HCT116 (cell line): Measurements from ENCODE around the gene LHPP. TPM values are rescaled to one million over a fixed set of nuclear protein-coding genes. Genes with fewer than 3 reads are reported as not detected.
"Not testable (repeated sequence)": the region's sequence is repeated elsewhere in the genome, so short reads cannot be mapped to it uniquely, and the experiment has no call there.

Experiments
- ATAC-seq: fragments of 200-7000 bp; cut with Tn5 transposase; 2 replicates; pipeline ENCODE4 v1.9.1; 2020; ENCODE audit warnings: mild to moderate bottlenecking, moderate library complexity
- BruUV-seq: library from RNA; stranded (reverse); fragments of 400-500 nt; replicated peaks from 2 replicates; lab custom pipeline; 2021; lab: Mats Ljungman, UMichigan
- CTCF ChIA-PET: fragments of 300-600 bp; sonication (Branson Sonifier 250); formaldehyde crosslinking; loops from one replicate; lab custom pipeline; 2021; ENCODE audit warnings: antibody characterized with exemption; lab: Charles Lee
- POLR2A ChIA-PET: fragments of 300-600, 350-600 bp; sonication (Branson Sonifier 250); formaldehyde crosslinking; loops from one replicate; lab custom pipeline; 2021; ENCODE audit warnings: antibody characterized with exemption; lab: Charles Lee
- RAD21 ChIA-PET, 2 experiments: fragments of 300-600 bp; sonication (Branson Sonifier 250); formaldehyde crosslinking; loops; one replicate each; lab custom pipeline; 2023; ENCODE audit warnings: low total read pairs in 2 of 2; ENCODE audit not compliant: uncharacterized antibody in 2 of 2, unreplicated experiment in 2 of 2, low non-redundant PET in 1 of 2; lab: Charles Lee
- DNase-seq: peaks from one replicate; pipeline ENCODE4 v3.0.0-alpha.2; 2010; ENCODE audit warnings: low read depth, low spot score
- H2AFZ ChIP-seq: fragments of 200-600 bp; shearing (Covaris generic), sonication (generic); 2 replicates; pipeline ENCODE4 v1.6.1; 2017; ENCODE audit warnings: low read depth, mixed run types, mixed read lengths, antibody characterized with exemption, low read length; ENCODE audit not compliant: poor library complexity, severe bottlenecking
- H3K27ac ChIP-seq: 2 replicates; pipeline ENCODE4 v1.5.1; 2012; ENCODE audit warnings: low read depth, low read length
- H3K27me3 ChIP-seq: fragments of 200-600 bp; sonication (generic); 2 replicates; pipeline ENCODE4 v1.6.1; 2016; ENCODE audit warnings: mixed run types, low read length, mixed read lengths; ENCODE audit not compliant: insufficient read depth
- H3K36me3 ChIP-seq, 2 experiments: fragments of 200-500 bp in 1 of 2; fragments of 200-600 bp in 1 of 2; sonication (Bioruptor generic) in 1 of 2; sonication (generic) in 1 of 2; 2 replicates each; pipeline versions ENCODE4 v1.5.1 to v1.6.1; 2014 to 2016; ENCODE audit warnings: low read length in 2 of 2, inconsistent platforms in 1 of 2, mixed read lengths in 1 of 2, mixed run types in 1 of 2; ENCODE audit not compliant: insufficient read depth in 2 of 2, control insufficient read depth in 1 of 2
- H3K4me1 ChIP-seq, 2 experiments: fragments of 200-600 bp in 1 of 2; sonication (generic) in 1 of 2; 2 replicates each; pipeline versions ENCODE4 v1.5.1 to v1.6.1; 2012 to 2017; ENCODE audit warnings: low read length in 2 of 2, inconsistent platforms in 1 of 2, mild to moderate bottlenecking in 1 of 2, mixed read lengths in 1 of 2, mixed run types in 1 of 2, moderate library complexity in 1 of 2; ENCODE audit not compliant: insufficient read depth in 2 of 2, control insufficient read depth in 1 of 2
- H3K4me2 ChIP-seq: fragments of 200-600 bp; sonication (generic); 2 replicates; pipeline ENCODE4 v1.6.1; 2017; ENCODE audit warnings: mixed run types, low read length, mixed read lengths
- H3K4me3 ChIP-seq, 2 experiments: fragments of 200-600 bp in 1 of 2; sonication (generic) in 1 of 2; replicated peaks in 1 of 2; 2 replicates each; pipeline ENCODE4 v1.5.1; 2011 to 2016; ENCODE audit warnings: low read length in 2 of 2, control low read depth in 1 of 2, low read depth in 1 of 2, mild to moderate bottlenecking in 1 of 2, mixed read lengths in 1 of 2, mixed run types in 1 of 2
- H3K79me2 ChIP-seq: fragments of 200-600 bp; sonication (generic); 2 replicates; pipeline ENCODE4 v1.6.1; 2017; ENCODE audit warnings: mild to moderate bottlenecking, mixed run types, low read length, moderate library complexity, mixed read lengths; ENCODE audit not compliant: insufficient read depth
- H3K9ac ChIP-seq: fragments of 200-600 bp; sonication (generic); 2 replicates; pipeline ENCODE4 v1.6.1; 2016; ENCODE audit warnings: low read length, mixed read lengths
- H3K9me2 ChIP-seq: fragments of 200-600 bp; sonication (generic), shearing (Covaris generic); 2 replicates; pipeline ENCODE4 v1.6.1; 2017; ENCODE audit warnings: mixed run types, mild to moderate bottlenecking, moderate library complexity; ENCODE audit not compliant: insufficient read depth
- H3K9me3 ChIP-seq, 2 experiments: fragments of 200-500 bp in 1 of 2; fragments of 200-600 bp in 1 of 2; sonication (Bioruptor generic) in 1 of 2; sonication (generic) in 1 of 2; 2 replicates each; pipeline ENCODE4 v1.6.1; 2014 to 2017; ENCODE audit warnings: low read length in 2 of 2, mixed read lengths in 2 of 2, inconsistent platforms in 1 of 2, low read depth in 1 of 2, mild to moderate bottlenecking in 1 of 2, mixed run types in 1 of 2, moderate library complexity in 1 of 2; ENCODE audit not compliant: control insufficient read depth in 1 of 2, insufficient read depth in 1 of 2
- H4K20me1 ChIP-seq: fragments of 200-600 bp; sonication (generic), shearing (Covaris generic); 2 replicates; pipeline ENCODE4 v1.6.1; 2017; ENCODE audit warnings: mixed run types, mild to moderate bottlenecking, moderate library complexity; ENCODE audit not compliant: insufficient read depth
- CEBPB ChIP-seq: IDR thresholded peaks from 2 replicates; pipeline ENCODE4 v1.6.1; 2012; ENCODE audit warnings: low read depth
- SRF ChIP-seq: IDR thresholded peaks from 2 replicates; pipeline ENCODE4 v1.6.1; 2012; ENCODE audit warnings: low read depth
- intact Hi-C: fragments of 100-400 bp; cut with micrococcal nuclease; formaldehyde crosslinking; loops from 2 replicates; pipeline ENCODE4 v1.10.0; 2022
- total RNA-seq: library from RNA; stranded (reverse); gene quantifications from one replicate; pipeline ENCODE4 v1.2.1, GENCODE V29; 2021; ENCODE audit not compliant: unreplicated experiment
- TF ChIP-seq, protein P1 (sequence below), 3 experiments: fragments of 200-600 bp in 1 of 3; sonication (generic) in 1 of 3; IDR thresholded peaks in 2 of 3; conservative IDR thresholded peaks in 1 of 3; 2 replicates each; pipeline ENCODE4 v1.5.1; 2012 to 2017; ENCODE audit warnings: low read depth in 2 of 3, low read length in 2 of 3, antibody characterized with exemption in 1 of 3, borderline replicate concordance in 1 of 3, control low read depth in 1 of 3, mild to moderate bottlenecking in 1 of 3, mixed read lengths in 1 of 3, mixed run types in 1 of 3, moderate library complexity in 1 of 3; ENCODE audit not compliant: insufficient read depth in 1 of 3

Gene LHPP
- total RNA-seq, 1 experiment from 2014 or later, result 45.8 TPM

- TF ChIP-seq, protein P1, sequence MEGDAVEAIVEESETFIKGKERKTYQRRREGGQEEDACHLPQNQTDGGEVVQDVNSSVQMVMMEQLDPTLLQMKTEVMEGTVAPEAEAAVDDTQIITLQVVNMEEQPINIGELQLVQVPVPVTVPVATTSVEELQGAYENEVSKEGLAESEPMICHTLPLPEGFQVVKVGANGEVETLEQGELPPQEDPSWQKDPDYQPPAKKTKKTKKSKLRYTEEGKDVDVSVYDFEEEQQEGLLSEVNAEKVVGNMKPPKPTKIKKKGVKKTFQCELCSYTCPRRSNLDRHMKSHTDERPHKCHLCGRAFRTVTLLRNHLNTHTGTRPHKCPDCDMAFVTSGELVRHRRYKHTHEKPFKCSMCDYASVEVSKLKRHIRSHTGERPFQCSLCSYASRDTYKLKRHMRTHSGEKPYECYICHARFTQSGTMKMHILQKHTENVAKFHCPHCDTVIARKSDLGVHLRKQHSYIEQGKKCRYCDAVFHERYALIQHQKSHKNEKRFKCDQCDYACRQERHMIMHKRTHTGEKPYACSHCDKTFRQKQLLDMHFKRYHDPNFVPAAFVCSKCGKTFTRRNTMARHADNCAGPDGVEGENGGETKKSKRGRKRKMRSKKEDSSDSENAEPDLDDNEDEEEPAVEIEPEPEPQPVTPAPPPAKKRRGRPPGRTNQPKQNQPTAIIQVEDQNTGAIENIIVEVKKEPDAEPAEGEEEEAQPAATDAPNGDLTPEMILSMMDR (IDR thresholded peaks at IDR 0.05 in 2 of 3, conservative IDR thresholded peaks at IDR 0.05 in 1 of 3; ENCODE audit: borderline replicate concordance in 1 of 3, insufficient read depth in 1 of 3, low read depth in 2 of 3, low read length in 2 of 3), result no peak
- TF ChIP-seq CEBPB, result no peak
- TF ChIP-seq SRF, result no peak
These were observed 148.1 kb downstream of the LHPP start (continued) for GRCh38 chr10:124609698-124610097.

- BruUV-seq, H3K27ac ChIP-seq, H3K79me2 ChIP-seq, H3K36me3 ChIP-seq, CTCF ChIA-PET, H3K9me2 ChIP-seq, H4K20me1 ChIP-seq, H3K4me2 ChIP-seq, RAD21 ChIA-PET, intact Hi-C loops, H2AFZ ChIP-seq, DNase-seq, H3K4me3 ChIP-seq, H3K9me3 ChIP-seq, H3K9ac ChIP-seq, H3K27me3 ChIP-seq, POLR2A ChIA-PET, ATAC-seq: not testable (repeated sequence)
- H3K4me1 ChIP-seq, result peaks cover 7 to 14% of the 10 kb centered on the region in 2 experiments; a peak in 3 of 4 replicates
These were observed 148.6 kb downstream of the LHPP start for GRCh38 chr10:124610186-124610585.

DNA sequence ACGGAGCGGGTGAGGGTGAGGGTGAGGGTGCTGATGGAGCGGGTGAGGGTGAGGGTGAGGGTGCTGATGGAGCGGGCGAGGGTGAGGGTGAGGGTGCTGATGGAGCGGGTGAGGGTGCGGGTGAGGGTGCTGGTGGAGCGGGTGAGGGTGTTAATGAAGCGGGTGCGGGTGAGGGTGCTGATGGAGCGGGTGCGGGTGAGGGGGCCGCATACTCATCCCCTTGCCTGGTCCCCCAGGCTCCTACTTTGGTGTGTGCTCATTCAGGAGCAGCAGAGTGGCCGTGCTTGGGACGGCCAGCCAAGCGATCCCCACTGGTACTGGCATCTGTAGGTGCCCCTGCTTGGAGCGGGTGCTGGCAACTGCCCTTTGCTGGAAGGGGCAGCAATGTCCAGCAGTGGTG is 149.2 kb downstream of the LHPP start:
- POLR2A ChIA-PET, RAD21 ChIA-PET, H3K36me3 ChIP-seq, H3K27me3 ChIP-seq, H3K79me2 ChIP-seq, H3K4me3 ChIP-seq, H3K27ac ChIP-seq, H4K20me1 ChIP-seq, H3K4me2 ChIP-seq, CTCF ChIA-PET, H3K9ac ChIP-seq, H3K9me2 ChIP-seq, H3K9me3 ChIP-seq, DNase-seq, H2AFZ ChIP-seq, BruUV-seq, ATAC-seq, intact Hi-C loops: not testable (repeated sequence)
- H3K4me1 ChIP-seq, result peaks cover 7 to 14% of the 10 kb centered on the region in 2 experiments; a peak in 3 of 4 replicates
